Ectodermal cell (in vitro differentiated cells): Measurements from ENCODE around the gene MTHFR.

Experiments used
- H3K27ac ChIP-seq: 2 replicates; pipeline ENCODE4 v1.7.0; 2013; ENCODE audit warnings: mild to moderate bottlenecking, low read depth, low read length; ENCODE audit not compliant: insufficient read depth, poor library complexity, severe bottlenecking
- H3K27me3 ChIP-seq: 2 replicates; pipeline ENCODE4 v1.7.0; 2013; ENCODE audit warnings: mild to moderate bottlenecking, low read length; ENCODE audit not compliant: insufficient read depth, control insufficient read depth, poor library complexity, severe bottlenecking
- H3K36me3 ChIP-seq: one replicate; pipeline ENCODE4 v1.7.0; 2013; ENCODE audit warnings: low read length; ENCODE audit not compliant: control insufficient read depth, insufficient read depth
- H3K4me1 ChIP-seq: one replicate; pipeline ENCODE4 v1.7.0; 2013; ENCODE audit warnings: low read length; ENCODE audit not compliant: control insufficient read depth, insufficient read depth
- H3K4me3 ChIP-seq: 2 replicates; pipeline ENCODE4 v1.7.0; 2013; ENCODE audit warnings: low read depth, low read length, control low read depth; ENCODE audit not compliant: insufficient read depth
- H3K9me3 ChIP-seq: 2 replicates; pipeline ENCODE4 v1.7.0; 2013; ENCODE audit warnings: mild to moderate bottlenecking, low read length, moderate library complexity; ENCODE audit not compliant: control insufficient read depth
- WGBS, 2 experiments: methylation state at CpG; one replicate each; pipeline ENCODE4 v1.1.7; 2013; ENCODE audit warnings: missing lambda C conversion rate in 2 of 2; 5-methylcytosine and 5-hydroxymethylcytosine counted together

MTHFR gene

GRCh38 chr1:11841245-11842153 is 35.7 kb upstream of the MTHFR start:
- 94% methylated on average over 17 of the region's 17 CpGs for WGBS, 2 experiments
- Histone ChIP-seq H3K4me1 (no peaks in the 10 kb centered on the region), H3K9me3 (no peaks in the 10 kb centered on the region), H3K27me3 (no peaks in the 10 kb centered on the region), H3K27ac (no peak overlapping the region), H3K36me3 (peaks cover 47% of the 10 kb centered on the region), H3K4me3 (no peak overlapping the region)

GRCh38 chr1:11839727-11840705 is 34.3 kb upstream of the MTHFR start:
- Histone ChIP-seq H3K36me3 (peaks cover 59% of the 10 kb centered on the region), H3K9me3 (no peaks in the 10 kb centered on the region), H3K4me3 (no peak overlapping the region), H3K27me3 (no peaks in the 10 kb centered on the region), H3K27ac (no peak overlapping the region), H3K4me1 (no peaks in the 10 kb centered on the region)
- WGBS, 2 experiments: 95 to 96% methylated on average over 20 of the region's 20 CpGs

GRCh38 chr1:11838349-11839272 is 32.8 kb upstream of the MTHFR start:
- H3K4me1 ChIP-seq: no peaks in the 10 kb centered on the region
- H3K27ac ChIP-seq: no peak overlapping the region
- H3K9me3 ChIP-seq: no peaks in the 10 kb centered on the region
- peaks cover 65% of the 10 kb centered on the region for H3K36me3 ChIP-seq
- 76 to 78% methylated on average over 40 of the region's 40 CpGs for WGBS, 2 experiments
- H3K4me3 ChIP-seq: no peak overlapping the region
- no peaks in the 10 kb centered on the region for H3K27me3 ChIP-seq

- 93 to 94% methylated on average over 11 of the region's 11 CpGs for WGBS, 2 experiments
- Histone ChIP-seq H3K27me3 (no peaks in the 10 kb centered on the region), H3K27ac (no peak overlapping the region), H3K4me3 (no peak overlapping the region), H3K36me3 (peaks cover 66% of the 10 kb centered on the region), H3K9me3 (no peaks in the 10 kb centered on the region), H3K4me1 (no peaks in the 10 kb centered on the region)
Measured at GRCh38 chr1:11837767-11838348, 32.1 kb upstream of the MTHFR start.

- no peaks in the 10 kb centered on the region for H3K9me3 ChIP-seq
- whole genome bisulfite sequencing, 2 experiments: 95 to 96% methylated on average over 36 of the region's 36 CpGs
- H3K36me3 ChIP-seq: peaks cover 61% of the 10 kb centered on the region
- no peak overlapping the region for H3K27ac ChIP-seq
- no peaks in the 10 kb centered on the region for H3K27me3 ChIP-seq
- no peak overlapping the region for H3K4me3 ChIP-seq
- no peaks in the 10 kb centered on the region for H3K4me1 ChIP-seq
Measured at GRCh38 chr1:11836955-11837766, 31.4 kb upstream of the MTHFR start.

GRCh38 chr1:11835441-11836225 is 29.9 kb upstream of the MTHFR start:
- H3K9me3 ChIP-seq: no peaks in the 10 kb centered on the region
- no peaks in the 10 kb centered on the region for H3K27me3 ChIP-seq
- no peaks in the 10 kb centered on the region for H3K4me1 ChIP-seq
- H3K27ac ChIP-seq: no peak overlapping the region
- no peak overlapping the region for H3K4me3 ChIP-seq
- 96% methylated on average over 28 of the region's 28 CpGs for WGBS, 2 experiments
- peaks cover 53% of the 10 kb centered on the region for H3K36me3 ChIP-seq

GRCh38 chr1:11833900-11834299 is 28.1 kb upstream of the MTHFR start:
- Histone ChIP-seq H3K4me3 (no peak overlapping the region), H3K27ac (no peak overlapping the region), H3K36me3 (peaks cover 54% of the 10 kb centered on the region), H3K4me1 (no peaks in the 10 kb centered on the region), H3K9me3 (no peaks in the 10 kb centered on the region), H3K27me3 (no peaks in the 10 kb centered on the region)
- 91 to 94% methylated on average over 13 of the region's 13 CpGs for WGBS, 2 experiments

GRCh38 chr1:11833497-11833896 is 27.7 kb upstream of the MTHFR start:
- Histone ChIP-seq H3K36me3 (peaks cover 58% of the 10 kb centered on the region), H3K27me3 (no peaks in the 10 kb centered on the region), H3K27ac (no peak overlapping the region), H3K9me3 (no peaks in the 10 kb centered on the region), H3K4me1 (no peaks in the 10 kb centered on the region), H3K4me3 (no peak overlapping the region)
- WGBS, 2 experiments: 94 to 97% methylated on average over 8 of the region's 8 CpGs
